H9 (cell line): ENCODE data around the gene ASH1L. TPM values are rescaled to one million over a fixed set of nuclear protein-coding genes. Genes with fewer than 3 reads are reported as not detected.
A peak's percentile ranks its signal among the peaks of the same experiment; 100 is the strongest.

Experiments used
- DNase-seq: peaks from one replicate; pipeline ENCODE4 v3.0.0-alpha.2; 2017
- H2AFZ ChIP-seq: one replicate; pipeline ENCODE4 v1.6.1; 2013; ENCODE audit warnings: mild to moderate bottlenecking, low read length, control low read depth, moderate library complexity
- H2AK5ac ChIP-seq: 2 replicates; pipeline ENCODE4 v1.6.1; 2013; ENCODE audit warnings: low read length, control low read depth, mixed read lengths; ENCODE audit not compliant: insufficient read length
- H2BK120ac ChIP-seq: one replicate; pipeline ENCODE4 v1.6.1; 2013; ENCODE audit warnings: low read depth, mild to moderate bottlenecking, low read length, control low read depth, inconsistent platforms; ENCODE audit not compliant: poor library complexity, severe bottlenecking
- H2BK12ac ChIP-seq: 2 replicates; pipeline ENCODE4 v1.6.1; 2013; ENCODE audit warnings: low read length, control low read depth, mixed read lengths, low read depth; ENCODE audit not compliant: insufficient read length
- H2BK15ac ChIP-seq: 2 replicates; pipeline ENCODE4 v1.6.1; 2013; ENCODE audit warnings: low read depth, low read length, control low read depth
- H2BK20ac ChIP-seq: one replicate; pipeline ENCODE4 v1.6.1; 2013; ENCODE audit warnings: low read depth, mild to moderate bottlenecking, low read length, control low read depth, inconsistent platforms; ENCODE audit not compliant: poor library complexity, severe bottlenecking
- H2BK5ac ChIP-seq: 2 replicates; pipeline ENCODE4 v1.6.1; 2013; ENCODE audit warnings: low read length, control low read depth, mixed read lengths; ENCODE audit not compliant: insufficient read length
- H3K14ac ChIP-seq: 2 replicates; pipeline ENCODE4 v1.6.1; 2013; ENCODE audit warnings: low read length, control low read depth; ENCODE audit not compliant: insufficient read depth
- H3K18ac ChIP-seq: 2 replicates; pipeline ENCODE4 v1.6.1; 2013; ENCODE audit warnings: low read depth, mild to moderate bottlenecking, mixed read lengths, low read length, control low read depth; ENCODE audit not compliant: insufficient read length
- H3K23ac ChIP-seq: 2 replicates; pipeline ENCODE4 v1.6.1; 2013; ENCODE audit warnings: low read length, control low read depth, mixed read lengths, low read depth; ENCODE audit not compliant: insufficient read length
- H3K23me2 ChIP-seq: 2 replicates; pipeline ENCODE4 v1.6.1; 2013; ENCODE audit warnings: low read depth, mild to moderate bottlenecking, mixed read lengths, low read length, control low read depth; ENCODE audit not compliant: insufficient read length, poor library complexity, severe bottlenecking
- H3K27ac ChIP-seq: 2 replicates; pipeline ENCODE4 v1.5.1; 2013; ENCODE audit warnings: low read length, control low read depth, mixed read lengths, low read depth; ENCODE audit not compliant: insufficient read length
- H3K27me3 ChIP-seq: 2 replicates; pipeline ENCODE4 v1.6.1; 2013; ENCODE audit warnings: low read length, control low read depth, inconsistent platforms; ENCODE audit not compliant: insufficient read depth
- H3K4ac ChIP-seq: 2 replicates; pipeline ENCODE4 v1.6.1; 2013; ENCODE audit warnings: low read depth, mild to moderate bottlenecking, control low read depth, inconsistent platforms, low read length, moderate library complexity
- H3K4me1 ChIP-seq: 2 replicates; pipeline ENCODE4 v1.6.1; 2013; ENCODE audit warnings: low read length, control low read depth, inconsistent platforms; ENCODE audit not compliant: insufficient read depth
- H3K4me2 ChIP-seq: 2 replicates; pipeline ENCODE4 v1.6.1; 2013; ENCODE audit warnings: low read length, control low read depth, mixed read lengths; ENCODE audit not compliant: insufficient read length, insufficient read depth
- H3K56ac ChIP-seq: 2 replicates; pipeline ENCODE4 v1.6.1; 2013; ENCODE audit warnings: low read depth, mild to moderate bottlenecking, mixed read lengths, low read length, control low read depth; ENCODE audit not compliant: insufficient read length
- H3K79me1 ChIP-seq: 2 replicates; pipeline ENCODE4 v1.6.1; 2013; ENCODE audit warnings: low read depth, mild to moderate bottlenecking, moderate library complexity, low read length, control low read depth, inconsistent platforms; ENCODE audit not compliant: insufficient read depth, poor library complexity, severe bottlenecking
- H3K79me2 ChIP-seq: 2 replicates; pipeline ENCODE4 v1.6.1; 2013; ENCODE audit warnings: low read length, control low read depth, inconsistent platforms; ENCODE audit not compliant: insufficient read depth
- H3K9ac ChIP-seq: 2 replicates; pipeline ENCODE4 v1.6.1; 2013; ENCODE audit warnings: low read length, control low read depth, mixed read lengths; ENCODE audit not compliant: insufficient read length; ENCODE audit errors: extremely low read depth
- H3K9me3 ChIP-seq: one replicate; pipeline ENCODE4 v1.6.1; 2013; ENCODE audit warnings: low read depth, low read length, inconsistent platforms; ENCODE audit not compliant: control insufficient read depth
- H3T11ph ChIP-seq: one replicate; pipeline ENCODE4 v1.6.1; 2013; ENCODE audit warnings: mild to moderate bottlenecking, low read length, control low read depth, inconsistent platforms
- H4K20me1 ChIP-seq: one replicate; pipeline ENCODE4 v1.6.1; 2013; ENCODE audit not compliant: control insufficient read depth, insufficient read length, insufficient read depth
- H4K5ac ChIP-seq: 2 replicates; pipeline ENCODE4 v1.6.1; 2013; ENCODE audit warnings: low read depth, mild to moderate bottlenecking, mixed read lengths, low read length, control low read depth; ENCODE audit not compliant: insufficient read length
- H4K8ac ChIP-seq: replicated peaks from 2 replicates; pipeline ENCODE4 v1.6.1; 2013; ENCODE audit warnings: low read length, control low read depth, mixed read lengths, low read depth; ENCODE audit not compliant: insufficient read length
- H4K91ac ChIP-seq: 2 replicates; pipeline ENCODE4 v1.6.1; 2013; ENCODE audit warnings: low read depth, mild to moderate bottlenecking, moderate library complexity, mixed read lengths, low read length, control low read depth; ENCODE audit not compliant: insufficient read length
- H3K27ac Mint-ChIP-seq, 3 experiments: 2 replicates in 2 of 3; 3 replicates in 1 of 3; pipeline ENCODE4 v1.8.0; 2020 to 2021; ENCODE audit warnings: mixed read lengths in 3 of 3, mild to moderate bottlenecking in 1 of 3, moderate library complexity in 1 of 3
- H3K27me3 Mint-ChIP-seq: 2 replicates; pipeline ENCODE4 v1.8.0; 2021; ENCODE audit warnings: low read depth, mild to moderate bottlenecking, moderate library complexity, mixed read lengths
- H3K36me3 Mint-ChIP-seq, 3 experiments: 2 replicates in 2 of 3; 3 replicates in 1 of 3; pipeline ENCODE4 v1.8.0; 2020 to 2021; ENCODE audit warnings: low read depth in 3 of 3, mixed read lengths in 3 of 3; ENCODE audit not compliant: insufficient read depth in 1 of 3
- H3K4me1 Mint-ChIP-seq, 2 experiments: 2 replicates each; pipeline ENCODE4 v1.8.0; 2020; ENCODE audit warnings: mixed read lengths in 2 of 2
- H3K4me3 Mint-ChIP-seq, 2 experiments: 2 replicates in 1 of 2; 3 replicates in 1 of 2; pipeline ENCODE4 v1.8.0; 2020 to 2021; ENCODE audit warnings: mild to moderate bottlenecking in 2 of 2, mixed read lengths in 2 of 2, moderate library complexity in 1 of 2
- H3K9me3 Mint-ChIP-seq, 2 experiments: 2 replicates in 1 of 2; 3 replicates in 1 of 2; pipeline ENCODE4 v1.8.0; 2020; ENCODE audit warnings: mild to moderate bottlenecking in 2 of 2, mixed read lengths in 2 of 2, moderate library complexity in 1 of 2
- CTCF ChIP-seq: fragments of 200-600 bp; sonication (generic); conservative IDR thresholded peaks from 3 replicates; pipeline ENCODE4 v1.8.0; 2021; ENCODE audit warnings: antibody characterized with exemption, mild to moderate bottlenecking
- WGBS: extraction: QIAGEN DNeasy Blood & Tissue Kit; methylation state at CpG from one replicate; pipeline ENCODE4 v1.1.7; 2013; ENCODE audit warnings: missing lambda C conversion rate, low lambda C conversion rate, mixed read lengths; ENCODE audit not compliant: insufficient read length; ENCODE audit errors: extremely low coverage; 5-methylcytosine and 5-hydroxymethylcytosine counted together
- total RNA-seq: library from RNA; stranded (reverse); gene quantifications from 2 replicates; pipeline ENCODE4 v1.2.1, GENCODE V29; 2021

The ASH1L gene
- total RNA-seq, 1 experiment from 2014 or later: 32.8 TPM

- Mint-ChIP-seq H3K27ac (peak overlapping the region in 2 of 3 experiments; percentile 85 to 88; a peak in 3 of 7 replicates), H3K36me3 (no peaks in the 10 kb centered on the region), H3K4me3 (peak overlapping the region in 1 of 2 experiments; percentile 49; a peak in 2 of 5 replicates), H3K27me3 (no peaks in the 10 kb centered on the region; the same call in 1 of the 2 replicates), H3K4me1 (peaks cover 20 to 21% of the 10 kb centered on the region in 2 experiments), H3K9me3 (no peaks in the 10 kb centered on the region)
- Histone ChIP-seq H3K4ac (no peak overlapping the region), H3K56ac (no peak overlapping the region), H4K8ac (no peak overlapping the region), H3K79me2 (no peaks in the 10 kb centered on the region), H3K23me2 (no peaks in the 10 kb centered on the region), H3K9me3 (no peaks in the 10 kb centered on the region), H2AFZ (no peak overlapping the region), H4K5ac (no peak overlapping the region), H3K4me1 (no peaks in the 10 kb centered on the region), H4K20me1 (no peaks in the 10 kb centered on the region), H4K91ac (no peak overlapping the region), H2BK5ac (no peak overlapping the region), H3K14ac (no peak overlapping the region), H2AK5ac (no peak overlapping the region), H3K27me3 (no peaks in the 10 kb centered on the region), H3T11ph (no peak overlapping the region), H2BK12ac (no peak overlapping the region), H3K9ac (no peak overlapping the region), H3K79me1 (no peaks in the 10 kb centered on the region), H3K23ac (no peak overlapping the region), H3K4me2 (peak overlapping the region; percentile 25), H2BK120ac (no peak overlapping the region), H3K27ac (no peak overlapping the region), H2BK20ac (no peak overlapping the region), H2BK15ac (no peak overlapping the region), H3K18ac (no peak overlapping the region)
- whole genome bisulfite sequencing: no CpG with 5 or more reads among the region's 12 CpGs
- DNase-seq: peak; percentile 63
- peak; percentile 29; the same call in 2 of the 3 replicates for TF ChIP-seq CTCF
These were observed 36.3 kb upstream of the ASH1L start for GRCh38 chr1:155598842-155599331.
